Gastrocnemius medialis (tissue), 4 donors: ENCODE results near the gene MEGF11. TPM values are rescaled to one million over a fixed set of nuclear protein-coding genes. Genes with fewer than 3 reads are reported as not detected.

Source experiments
- ATAC-seq, 2 donors: fragments of 150-250 bp; one replicate each; pipeline ENCODE4 v1.9.1; 2016
- DNase-seq, 2 donors: peaks; one replicate each; pipeline ENCODE4 v3.0.0-alpha.2; 2019
- H3K27ac ChIP-seq, 4 donors: fragments of 200-600 bp; sonication (generic); 1 replicate in 1 of 4; 2 replicates in 3 of 4; pipeline ENCODE4 v1.5.1; 2016 to 2018; ENCODE audit warnings: mild to moderate bottlenecking in 2 of 4, moderate library complexity in 1 of 4
- H3K27me3 ChIP-seq, 3 donors: fragments of 200-600 bp; sonication (generic) in 2 of 3; 1 replicate in 1 of 3; 2 replicates in 2 of 3; pipeline versions ENCODE4 v1.5.1 to v1.6.0; 2016 to 2019; ENCODE audit warnings: mild to moderate bottlenecking in 1 of 3, moderate library complexity in 1 of 3
- H3K36me3 ChIP-seq, 2 donors: fragments of 200-600 bp; sonication (generic) in 1 of 2; one replicate each; pipeline ENCODE4 v1.5.1; 2017 to 2018
- H3K4me1 ChIP-seq, 2 donors: fragments of 200-600 bp; sonication (generic) in 1 of 2; one replicate each; pipeline ENCODE4 v1.5.1; 2016 to 2017; ENCODE audit warnings: mild to moderate bottlenecking in 2 of 2
- H3K4me3 ChIP-seq, 4 donors: fragments of 200-600 bp; sonication (generic) in 3 of 4; 1 replicate in 1 of 4; 2 replicates in 3 of 4; pipeline ENCODE4 v1.5.1; 2016 to 2019; ENCODE audit warnings: mild to moderate bottlenecking in 2 of 4
- H3K9me3 ChIP-seq, 3 donors: fragments of 200-600 bp; sonication (generic) in 2 of 3; 1 replicate in 1 of 3; 2 replicates in 2 of 3; pipeline ENCODE4 v1.5.1; 2016 to 2019
- POLR2A ChIP-seq, 2 donors: fragments of 450-650 bp; IDR thresholded peaks; one replicate each; pipeline ENCODE4 v1.6.1; 2017; ENCODE audit warnings: antibody characterized with exemption in 2 of 2, mild to moderate bottlenecking in 2 of 2, moderate library complexity in 2 of 2
- in situ Hi-C, 4 donors: fragments of 200-750 bp; cut with MboI; loops; one replicate each; pipeline versions ENCODE4 v1.15.0 to v1.8.0; 2017; ENCODE audit warnings: low sequenced_read_pairs in 4 of 4
- intact Hi-C: fragments of 100-400 bp; cut with DNase I; formaldehyde crosslinking; loops from one replicate; pipeline ENCODE4 v1.15.1; 2023; ENCODE audit warnings: low total_unique reads
- total RNA-seq, 4 donors: library from RNA; depleted of rRNA; stranded (reverse); fragments of >200 nt; gene quantifications; one replicate each; pipeline versions ENCODE4 v1.1.0 to v1.2.3, GENCODE V29; 2016
- TF ChIP-seq, protein P1 (sequence below), 5 experiments: fragments of 450-650 bp in 3 of 5; fragments of 200-600 bp in 2 of 5; sonication (generic) in 2 of 5; IDR thresholded peaks in 4 of 5; conservative IDR thresholded peaks in 1 of 5; 1 replicate in 4 of 5; 2 replicates in 1 of 5; pipeline ENCODE4 v1.5.1; 2016 to 2019; ENCODE audit warnings: antibody characterized with exemption in 5 of 5, mild to moderate bottlenecking in 3 of 5, moderate library complexity in 3 of 5

Gene MEGF11
- total RNA-seq, 4 donors from 2014 or later: not detected

DNA sequence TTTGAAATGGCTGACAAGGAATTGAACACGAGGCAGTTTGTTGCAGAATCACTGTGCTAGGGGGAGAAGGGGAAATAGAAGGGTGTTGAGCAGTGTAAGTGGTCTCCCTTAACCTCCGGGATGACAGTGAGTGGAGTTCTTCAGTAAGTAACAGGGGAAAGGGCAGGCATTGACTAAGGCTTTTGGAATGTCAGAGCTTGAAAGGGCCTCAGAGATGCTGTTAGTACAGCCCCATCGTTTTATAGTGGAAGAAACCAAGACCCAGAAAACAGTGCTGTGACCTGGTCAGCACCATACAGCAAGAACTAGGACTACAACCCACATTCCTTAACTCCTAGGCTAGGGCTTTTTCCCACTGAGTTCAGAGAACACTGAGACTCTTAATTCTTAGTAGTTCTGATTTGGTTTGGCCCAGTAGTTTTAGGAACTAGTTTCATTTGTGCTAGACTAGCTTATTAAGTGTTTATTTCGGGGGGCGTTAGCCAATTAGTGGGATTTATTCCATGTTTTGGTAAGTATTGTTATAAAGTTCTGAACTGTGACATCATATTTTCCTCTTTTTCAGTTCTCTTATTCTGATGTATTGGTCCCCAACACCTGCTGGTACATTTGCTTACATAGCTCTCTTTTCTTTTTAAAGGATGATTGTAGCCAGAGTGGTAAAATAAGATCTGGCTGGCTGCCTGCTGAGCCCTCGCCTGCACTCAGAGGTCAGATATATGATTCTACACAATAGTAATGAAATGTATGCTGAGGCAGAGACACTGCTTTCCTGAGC is 350.1 kb downstream of the MEGF11 start:
- no peak for DNase-seq
- in situ Hi-C loops (no loop called here), intact Hi-C loops (no loop called here)
- peaks cover 0 to 23% of the 10 kb centered on the region in 2 donors for H3K4me1 ChIP-seq
- no peak for ATAC-seq
- no peaks in the 10 kb centered on the region for H3K9me3 ChIP-seq
- TF ChIP-seq, protein P1, sequence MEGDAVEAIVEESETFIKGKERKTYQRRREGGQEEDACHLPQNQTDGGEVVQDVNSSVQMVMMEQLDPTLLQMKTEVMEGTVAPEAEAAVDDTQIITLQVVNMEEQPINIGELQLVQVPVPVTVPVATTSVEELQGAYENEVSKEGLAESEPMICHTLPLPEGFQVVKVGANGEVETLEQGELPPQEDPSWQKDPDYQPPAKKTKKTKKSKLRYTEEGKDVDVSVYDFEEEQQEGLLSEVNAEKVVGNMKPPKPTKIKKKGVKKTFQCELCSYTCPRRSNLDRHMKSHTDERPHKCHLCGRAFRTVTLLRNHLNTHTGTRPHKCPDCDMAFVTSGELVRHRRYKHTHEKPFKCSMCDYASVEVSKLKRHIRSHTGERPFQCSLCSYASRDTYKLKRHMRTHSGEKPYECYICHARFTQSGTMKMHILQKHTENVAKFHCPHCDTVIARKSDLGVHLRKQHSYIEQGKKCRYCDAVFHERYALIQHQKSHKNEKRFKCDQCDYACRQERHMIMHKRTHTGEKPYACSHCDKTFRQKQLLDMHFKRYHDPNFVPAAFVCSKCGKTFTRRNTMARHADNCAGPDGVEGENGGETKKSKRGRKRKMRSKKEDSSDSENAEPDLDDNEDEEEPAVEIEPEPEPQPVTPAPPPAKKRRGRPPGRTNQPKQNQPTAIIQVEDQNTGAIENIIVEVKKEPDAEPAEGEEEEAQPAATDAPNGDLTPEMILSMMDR (IDR thresholded peaks at IDR 0.05 in 4 of 5, conservative IDR thresholded peaks at IDR 0.05 in 1 of 5): no peak
- TF ChIP-seq POLR2A (IDR thresholded peaks at IDR 0.05): no peak
- no peaks in the 10 kb centered on the region for H3K27me3 ChIP-seq
- no peak overlapping the region for H3K27ac ChIP-seq
- H3K4me3 ChIP-seq: no peak overlapping the region
- peaks cover 0 to 35% of the 10 kb centered on the region in 2 donors for H3K36me3 ChIP-seq

DNA sequence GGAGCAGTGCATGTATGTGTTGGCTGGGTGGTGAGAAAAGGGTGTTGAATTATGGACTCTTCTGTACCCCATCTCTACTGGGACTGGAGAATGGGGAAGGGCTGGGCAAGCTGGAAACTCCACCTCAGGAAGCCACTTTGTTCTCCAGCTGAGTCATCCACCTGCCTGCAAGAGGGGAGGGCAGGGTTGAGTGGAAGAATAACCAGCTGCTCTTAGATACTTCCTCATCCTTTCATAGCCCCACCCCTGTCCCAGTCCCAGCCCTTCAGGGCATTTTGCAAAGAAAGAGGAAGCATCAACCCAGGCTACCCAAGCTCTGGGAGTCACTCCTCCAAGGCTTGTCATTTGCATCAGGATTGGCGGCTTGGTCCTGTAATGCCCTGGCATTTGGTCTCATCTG is 351.2 kb downstream of the MEGF11 start:
- no peak overlapping the region for H3K27ac ChIP-seq
- H3K4me1 ChIP-seq: peaks cover 0 to 19% of the 10 kb centered on the region in 2 donors
- in situ Hi-C loops: no loop called here
- peaks cover 0 to 36% of the 10 kb centered on the region in 2 donors for H3K36me3 ChIP-seq
- DNase-seq: peak; percentile 17 to 40
- H3K9me3 ChIP-seq: no peaks in the 10 kb centered on the region
- H3K27me3 ChIP-seq: no peaks in the 10 kb centered on the region
- ATAC-seq: peak; percentile 36 to 41
- no peak for TF ChIP-seq POLR2A (IDR thresholded peaks at IDR 0.05)
- intact Hi-C loops: no loop called here
- no peak overlapping the region for H3K4me3 ChIP-seq

DNA sequence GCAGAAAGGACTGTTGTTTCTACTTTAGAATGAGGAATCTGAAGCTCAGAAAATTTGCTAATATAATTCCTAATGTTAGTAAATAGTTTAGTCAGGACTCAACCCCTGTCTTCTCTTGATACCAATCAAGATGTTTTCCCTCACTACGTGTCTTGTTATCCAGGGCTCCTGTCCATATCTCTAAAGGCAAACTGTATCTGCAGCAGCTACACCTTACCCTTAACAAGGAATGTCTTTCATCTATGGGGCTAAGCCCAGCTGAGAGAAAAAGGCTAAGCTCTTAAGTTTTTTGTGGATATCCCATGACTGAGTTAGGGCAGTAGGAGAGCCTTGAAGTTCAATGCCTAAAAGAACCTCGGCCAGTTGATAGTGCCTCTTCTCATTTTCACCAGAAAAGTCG is 351.7 kb downstream of the MEGF11 start:
- TF ChIP-seq, protein P1 (IDR thresholded peaks at IDR 0.05 in 4 of 5, conservative IDR thresholded peaks at IDR 0.05 in 1 of 5): no peak
- TF ChIP-seq POLR2A (IDR thresholded peaks at IDR 0.05): no peak
- in situ Hi-C loops: no loop called here
- no peak overlapping the region for H3K27ac ChIP-seq
- no peak overlapping the region for H3K4me3 ChIP-seq
- peaks cover 0 to 41% of the 10 kb centered on the region in 2 donors for H3K36me3 ChIP-seq
- ATAC-seq (no peak), DNase-seq (no peak)
- H3K9me3 ChIP-seq: no peaks in the 10 kb centered on the region
- H3K27me3 ChIP-seq: no peaks in the 10 kb centered on the region
- H3K4me1 ChIP-seq: peaks cover 0 to 16% of the 10 kb centered on the region in 2 donors
- intact Hi-C loops: no loop called here

DNA sequence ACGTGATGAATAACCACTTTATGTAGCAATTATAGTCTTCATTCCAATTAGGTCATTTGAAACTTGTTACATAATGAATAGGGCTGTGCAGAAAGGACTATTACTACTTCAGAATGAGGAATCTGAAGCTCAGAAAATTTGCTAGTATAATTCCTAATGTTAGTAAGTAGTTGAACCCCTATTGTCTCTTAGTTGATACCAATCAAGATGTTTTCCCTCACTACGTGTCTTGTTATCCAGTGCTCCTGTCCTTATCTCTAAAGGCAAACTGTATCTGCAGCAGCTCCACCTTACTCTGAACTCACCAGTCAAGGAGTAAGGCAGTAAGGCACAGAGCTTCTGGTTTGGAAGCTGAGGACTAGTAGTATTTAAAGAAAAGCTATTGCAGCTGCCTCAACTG is 352.2 kb downstream of the MEGF11 start:
- TF ChIP-seq, protein P1 (IDR thresholded peaks at IDR 0.05 in 4 of 5, conservative IDR thresholded peaks at IDR 0.05 in 1 of 5): no peak
- no peak for TF ChIP-seq POLR2A (IDR thresholded peaks at IDR 0.05)
- H3K4me1 ChIP-seq: peaks cover 0 to 11% of the 10 kb centered on the region in 2 donors
- no peak for DNase-seq
- H3K9me3 ChIP-seq: no peaks in the 10 kb centered on the region
- H3K27me3 ChIP-seq: no peaks in the 10 kb centered on the region
- H3K27ac ChIP-seq: no peak overlapping the region
- H3K4me3 ChIP-seq: no peak overlapping the region
- intact Hi-C loops (no loop called here), in situ Hi-C loops (no loop called here)
- H3K36me3 ChIP-seq: peaks cover 0 to 46% of the 10 kb centered on the region in 2 donors
- ATAC-seq: no peak

DNA sequence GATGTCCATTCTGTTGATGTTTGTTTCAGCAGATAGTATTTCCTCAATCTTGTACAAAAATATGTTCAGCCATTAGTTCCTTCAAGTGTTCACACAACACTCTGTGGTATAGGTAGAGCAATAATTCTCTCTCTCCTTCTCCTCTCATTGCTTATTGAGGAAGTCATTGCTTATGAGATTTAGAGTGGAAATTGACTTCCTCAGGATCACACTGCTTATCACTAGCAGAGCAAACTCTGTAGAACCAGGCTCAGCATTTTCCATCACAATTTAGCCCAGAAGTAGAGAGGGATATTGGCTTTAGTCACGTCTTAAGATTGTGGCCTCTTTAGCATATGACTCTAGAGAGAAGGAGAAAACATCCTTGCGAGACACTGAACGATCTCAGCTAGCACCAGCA is 353.1 kb downstream of the MEGF11 start:
- intact Hi-C loops (no loop called here), in situ Hi-C loops (no loop called here)
- Histone ChIP-seq H3K36me3 (peaks cover 0 to 42% of the 10 kb centered on the region in 2 donors), H3K27ac (no peak overlapping the region), H3K9me3 (no peaks in the 10 kb centered on the region), H3K4me3 (no peak overlapping the region), H3K4me1 (peaks cover 0 to 6% of the 10 kb centered on the region in 2 donors), H3K27me3 (no peaks in the 10 kb centered on the region)
- DNase-seq (no peak), ATAC-seq (no peak)
- TF ChIP-seq, protein P1 (IDR thresholded peaks at IDR 0.05 in 4 of 5, conservative IDR thresholded peaks at IDR 0.05 in 1 of 5): no peak
